Transverse colon (tissue), 4 donors: ENCODE data around the gene PID1. TPM values are rescaled to one million over a fixed set of nuclear protein-coding genes. Genes with fewer than 3 reads are reported as not detected.

ENCODE experiments used
- DNase-seq: peaks from one replicate; pipeline ENCODE4 v3.0.0-alpha.2; 2019
- H3K27ac ChIP-seq, 4 donors: fragments of 200-600 bp; sonication (generic); 2 replicates each; pipeline ENCODE4 v1.5.1; 2016 to 2018; ENCODE audit warnings: inconsistent platforms in 4 of 4
- H3K27me3 ChIP-seq: fragments of 200-600 bp; sonication (generic); 2 replicates; pipeline ENCODE4 v1.5.1; 2017; ENCODE audit warnings: inconsistent platforms
- H3K36me3 ChIP-seq, 4 donors: fragments of 200-600 bp; sonication (generic); 2 replicates each; pipeline ENCODE4 v1.5.1; 2017 to 2019; ENCODE audit warnings: inconsistent platforms in 4 of 4
- H3K4me1 ChIP-seq, 4 donors: fragments of 200-600 bp; sonication (generic); 2 replicates each; pipeline ENCODE4 v1.5.1; 2017 to 2020; ENCODE audit warnings: inconsistent platforms in 4 of 4
- H3K4me3 ChIP-seq, 4 donors: fragments of 200-600 bp; sonication (generic); 1 replicate in 1 of 4; 2 replicates in 3 of 4; pipeline versions ENCODE4 v1.5.1 to v1.6.1; 2017 to 2019; ENCODE audit warnings: inconsistent platforms in 4 of 4
- H3K9me3 ChIP-seq, 2 donors: fragments of 200-600 bp; sonication (generic); 2 replicates each; pipeline ENCODE4 v1.5.1; 2017 to 2019; ENCODE audit warnings: inconsistent platforms in 2 of 2
- CTCF ChIP-seq, 5 experiments: fragments of 200-600 bp in 3 of 5; fragments of 450-650 bp in 2 of 5; sonication (generic) in 3 of 5; IDR thresholded peaks; 1 replicate in 2 of 5; 2 replicates in 3 of 5; pipeline ENCODE4 v1.5.1; 2016 to 2017; ENCODE audit warnings: antibody characterized with exemption in 5 of 5, inconsistent platforms in 3 of 5, mild to moderate bottlenecking in 2 of 5, moderate library complexity in 1 of 5
- EP300 ChIP-seq: sonication (generic); formaldehyde crosslinking; IDR thresholded peaks from one replicate; pipeline ENCODE4 v1.6.1; 2017; ENCODE audit warnings: antibody characterized with exemption, low read depth
- POLR2A ChIP-seq: fragments of 450-650 bp; IDR thresholded peaks from one replicate; pipeline ENCODE4 v1.6.1; 2016; ENCODE audit warnings: antibody characterized with exemption, mild to moderate bottlenecking, moderate library complexity
- POLR2AphosphoS5 ChIP-seq, 3 donors: sonication (generic); formaldehyde crosslinking; IDR thresholded peaks; one replicate each; pipeline ENCODE4 v1.6.1; 2016; ENCODE audit warnings: antibody characterized with exemption in 3 of 3
- WGBS, 2 donors: methylation state at CpG; one replicate each; pipeline ENCODE4 v1.1.5; 2018; ENCODE audit warnings: low coverage in 1 of 2; 5-methylcytosine and 5-hydroxymethylcytosine counted together
- in situ Hi-C, 4 donors: fragments of 200-750 bp; cut with MboI; loops; one replicate each; pipeline versions ENCODE4 v1.15.0 to v1.15.1; 2017; ENCODE audit warnings: low sequenced_read_pairs in 3 of 4, low pct_ligation_motif_present in 1 of 4, low pct_unique_long_range_greater_than_20kb in 1 of 4
- intact Hi-C: fragments of 100-400 bp; cut with DNase I; formaldehyde crosslinking; loops from one replicate; pipeline ENCODE4 v1.15.1; 2023; ENCODE audit warnings: low total_unique reads
- total RNA-seq, 4 donors: library from RNA; depleted of rRNA; stranded (reverse); fragments of >200 nt; gene quantifications; one replicate each; pipeline ENCODE4 v1.1.0, GENCODE V29; 2016

The PID1 gene
- total RNA-seq, 4 donors from 2014 or later, result 21.6 to 54.6 (median 27.9) TPM

- TF ChIP-seq EP300 (no peak), POLR2AphosphoS5 (IDR thresholded peaks at IDR 0.05) (no peak), CTCF (IDR thresholded peaks at IDR 0.05) (no peak), POLR2A (no peak)
- peaks cover 7 to 36% (median 20%) of the 10 kb centered on the region in 4 donors for H3K4me1 ChIP-seq
- WGBS, 2 donors, result 59 to 66% methylated on average over 2 of the region's 2 CpGs
- H3K4me3 ChIP-seq, result no peak overlapping the region
- no peaks in the 10 kb centered on the region for H3K9me3 ChIP-seq
- H3K27me3 ChIP-seq, result no peaks in the 10 kb centered on the region
- no peak for DNase-seq
- in situ Hi-C loops (no loop called here), intact Hi-C loops (no loop called here)
- H3K27ac ChIP-seq, result no peak overlapping the region
- H3K36me3 ChIP-seq, result no peaks in the 10 kb centered on the region
Observed at GRCh38 chr2:229088517-229088913, 182.6 kb downstream of the PID1 start.

- Histone ChIP-seq H3K27ac (no peak overlapping the region), H3K36me3 (no peaks in the 10 kb centered on the region), H3K4me3 (no peak overlapping the region), H3K9me3 (no peaks in the 10 kb centered on the region), H3K27me3 (no peaks in the 10 kb centered on the region), H3K4me1 (peaks cover 7 to 42% (median 22%) of the 10 kb centered on the region in 4 donors)
- in situ Hi-C loops (no loop called here), intact Hi-C loops (no loop called here)
- no peak for DNase-seq
- 78 to 81% methylated on average over 6 of the region's 6 CpGs for WGBS, 2 donors
- no peak for TF ChIP-seq CTCF (IDR thresholded peaks at IDR 0.05)
- no peak for TF ChIP-seq EP300
- TF ChIP-seq POLR2A, result no peak
- TF ChIP-seq POLR2AphosphoS5 (IDR thresholded peaks at IDR 0.05), result no peak
Observed at GRCh38 chr2:229087843-229088516, 183.1 kb downstream of the PID1 start.

GRCh38 chr2:229087267-229087666 is 183.8 kb downstream of the PID1 start:
- Histone ChIP-seq H3K27ac (no peak overlapping the region), H3K9me3 (no peaks in the 10 kb centered on the region), H3K4me1 (peaks cover 7 to 43% (median 25%) of the 10 kb centered on the region in 4 donors), H3K27me3 (no peaks in the 10 kb centered on the region), H3K4me3 (no peak overlapping the region), H3K36me3 (no peaks in the 10 kb centered on the region)
- TF ChIP-seq EP300 (no peak), POLR2AphosphoS5 (IDR thresholded peaks at IDR 0.05) (no peak), POLR2A (no peak), CTCF (IDR thresholded peaks at IDR 0.05) (no peak)
- no peak for DNase-seq
- WGBS, 2 donors, result 47 to 63% methylated on average over 2 to 3 of the region's 3 CpGs
- in situ Hi-C loops (no loop called here), intact Hi-C loops (no loop called here)

GRCh38 chr2:229085439-229085838 is 185.6 kb downstream of the PID1 start:
- TF ChIP-seq POLR2AphosphoS5 (IDR thresholded peaks at IDR 0.05) (no peak), EP300 (no peak)
- no peak overlapping the region for H3K4me3 ChIP-seq
- no peaks in the 10 kb centered on the region for H3K9me3 ChIP-seq
- in situ Hi-C loops (no loop called here), intact Hi-C loops (no loop called here)
- no peak for DNase-seq
- no peaks in the 10 kb centered on the region for H3K27me3 ChIP-seq
- H3K36me3 ChIP-seq, result no peaks in the 10 kb centered on the region
- H3K4me1 ChIP-seq, result peaks cover 7 to 57% (median 31%) of the 10 kb centered on the region in 4 donors
- H3K27ac ChIP-seq, result no peak overlapping the region

GRCh38 chr2:229084447-229084846 is 186.6 kb downstream of the PID1 start:
- H3K27me3 ChIP-seq, result no peaks in the 10 kb centered on the region
- 72% methylated on average over 5 of the region's 5 CpGs for WGBS, 2 donors
- no peaks in the 10 kb centered on the region for H3K36me3 ChIP-seq
- TF ChIP-seq EP300, result no peak
- no peak for TF ChIP-seq POLR2AphosphoS5 (IDR thresholded peaks at IDR 0.05)
- no peak for TF ChIP-seq POLR2A
- TF ChIP-seq CTCF (IDR thresholded peaks at IDR 0.05), result no peak
- intact Hi-C loops (no loop called here), in situ Hi-C loops (no loop called here)
- no peak overlapping the region for H3K4me3 ChIP-seq
- no peaks in the 10 kb centered on the region for H3K9me3 ChIP-seq
- peaks cover 7 to 48% (median 27%) of the 10 kb centered on the region in 4 donors for H3K4me1 ChIP-seq
- peak overlapping the region in 3 of 4 donors; percentile 45 to 72 (median 57) for H3K27ac ChIP-seq
- no peak for DNase-seq
